ENCODE measurements around the gene CAMK4.

- TF ChIP-seq CTCF (IDR thresholded peaks at IDR 0.05) (no peak), POLR2A (IDR thresholded peaks at IDR 0.05) (no peak)
Measured at GRCh38 chr5:111469293-111469896, 245.2 kb downstream of the CAMK4 start.
